NCI-H345 (cell line): ENCODE data around the gene SFXN5.

Experiments
- DNase-seq: peaks from one replicate; lab custom pipeline; 2025; lab: John Stamatoyannopoulos, UW

Gene SFXN5

DNA sequence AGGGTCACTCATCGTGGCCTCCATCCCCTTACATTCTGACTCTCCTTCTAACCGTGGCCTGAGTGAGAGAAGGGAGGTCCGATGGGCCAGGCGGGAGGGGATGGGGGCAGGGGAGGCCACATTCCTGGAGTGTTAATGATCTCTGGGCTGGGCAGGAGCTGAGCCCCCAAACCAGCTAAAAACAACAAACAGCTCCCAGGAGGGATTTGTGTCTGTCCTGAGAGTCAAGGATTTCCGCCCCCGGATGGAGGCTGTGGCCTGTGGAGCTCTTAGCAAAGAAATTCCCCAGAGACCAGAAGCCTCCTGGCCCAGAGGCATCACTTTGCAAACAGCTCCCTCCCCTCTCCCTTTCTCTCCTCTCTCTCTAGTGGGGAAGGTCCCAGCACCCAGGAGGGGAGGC lies 130.7 kb downstream of the SFXN5 start:
- DNase-seq = no peak

DNA sequence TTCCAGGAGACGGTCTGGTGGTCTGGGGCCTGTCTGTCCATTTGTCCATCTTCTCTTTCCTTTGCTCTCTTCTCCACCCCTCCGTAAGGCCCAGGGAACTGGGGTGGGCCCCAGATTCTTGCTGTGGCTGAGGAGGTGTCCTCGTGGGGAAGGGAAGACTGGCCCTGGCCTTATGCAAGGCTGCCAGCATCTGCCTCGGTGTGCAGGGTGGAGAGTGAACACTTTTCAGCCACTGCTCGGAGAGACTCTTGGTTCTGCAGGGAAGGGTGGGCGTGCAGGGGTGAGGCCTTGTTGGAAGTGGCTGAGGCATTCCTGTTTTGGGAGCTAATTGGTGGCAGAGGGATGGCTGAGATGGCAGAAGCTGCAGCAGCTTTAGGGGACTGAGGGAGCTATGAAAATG lies 131.2 kb downstream of the SFXN5 start:
- no peak for DNase-seq

DNA sequence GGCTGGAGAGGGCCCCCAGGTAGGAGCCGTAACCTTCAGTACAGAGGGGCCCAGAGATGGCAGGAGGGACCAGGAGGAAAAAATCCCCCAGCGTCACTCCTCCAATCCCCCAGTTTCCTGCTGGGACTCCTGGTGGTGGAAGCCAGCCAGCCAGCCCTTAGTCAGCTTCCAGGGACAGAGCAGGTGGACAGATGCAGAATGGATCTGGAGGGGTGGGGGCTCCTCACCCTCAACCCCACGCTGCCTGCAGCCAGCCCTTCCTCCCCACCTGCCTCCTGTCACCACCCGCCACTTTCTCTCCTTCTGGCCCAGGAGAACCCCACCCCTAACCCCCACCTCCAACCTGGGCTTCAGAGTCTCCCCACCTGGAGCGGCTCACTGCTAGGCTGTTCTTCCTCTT lies 133.1 kb downstream of the SFXN5 start:
- DNase-seq = no peak

DNA sequence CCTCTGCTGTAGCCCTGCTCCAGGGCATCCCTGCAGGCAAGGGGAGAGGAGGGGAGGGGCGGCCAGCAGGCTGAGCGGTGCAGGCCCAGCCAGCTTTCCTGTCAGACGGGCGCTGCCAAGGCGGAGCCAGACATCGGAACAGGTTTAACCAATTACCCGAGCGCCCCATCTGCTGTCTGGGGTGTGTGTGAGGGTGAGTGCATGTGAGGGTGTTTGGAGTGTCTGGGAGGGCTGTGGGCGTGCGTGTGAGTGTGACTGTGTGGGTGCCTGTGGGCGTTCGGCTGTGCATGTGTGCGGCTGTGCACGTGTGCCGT lies 134.2 kb downstream of the SFXN5 start:
- DNase-seq = no peak

DNA sequence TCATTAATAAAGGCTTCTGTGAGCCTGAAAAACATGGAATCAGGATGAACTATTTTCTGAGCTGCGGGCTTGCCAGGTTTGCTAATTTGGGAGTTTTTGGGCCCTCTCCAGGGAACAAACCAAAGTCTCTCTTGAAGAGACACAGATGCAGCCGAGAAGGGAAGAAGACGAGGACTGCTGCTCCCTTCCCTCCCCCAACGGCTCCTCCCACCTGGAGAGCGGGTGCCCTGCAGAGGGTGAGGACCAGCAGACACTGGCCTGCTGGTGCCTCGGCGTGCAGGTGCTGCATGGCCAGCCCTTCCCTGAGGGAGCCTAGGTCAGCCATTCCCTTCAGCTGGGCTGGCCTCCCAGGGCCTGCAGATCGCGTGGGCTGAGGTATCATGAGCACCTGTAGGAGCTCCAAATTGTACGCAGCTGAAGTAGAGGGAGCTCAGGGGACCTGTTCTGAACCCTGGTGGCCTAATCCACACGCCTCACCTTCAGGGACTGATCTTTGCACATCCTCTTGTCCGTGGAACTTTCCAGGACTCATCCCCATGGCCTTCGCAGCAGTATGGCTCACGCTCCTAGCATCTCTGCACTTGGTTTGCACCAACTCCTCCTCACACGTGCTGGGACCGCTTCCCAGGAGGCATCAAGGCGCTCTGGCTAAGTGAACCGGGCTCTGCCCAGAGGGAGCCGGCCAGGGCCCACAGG lies 134.7 kb downstream of the SFXN5 start:
- no peak for DNase-seq

DNA sequence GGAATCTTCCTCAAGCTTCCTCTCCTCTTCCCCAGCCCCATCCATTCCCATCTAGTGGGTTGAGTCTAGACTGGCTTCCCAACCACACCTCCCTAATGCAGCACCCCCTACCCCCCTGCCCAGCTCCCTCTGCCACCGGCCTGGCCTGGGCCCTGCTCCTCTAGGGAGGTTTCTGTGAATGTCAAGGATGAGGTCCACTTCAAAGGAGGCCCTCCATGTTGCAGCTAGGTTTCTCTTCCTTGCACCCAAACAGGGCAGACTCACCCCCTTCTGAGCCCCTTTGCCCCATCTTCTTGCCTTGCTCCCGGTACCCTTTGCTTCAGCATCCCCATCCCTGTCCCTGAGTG lies 135.9 kb downstream of the SFXN5 start:
- DNase-seq = no peak

DNA sequence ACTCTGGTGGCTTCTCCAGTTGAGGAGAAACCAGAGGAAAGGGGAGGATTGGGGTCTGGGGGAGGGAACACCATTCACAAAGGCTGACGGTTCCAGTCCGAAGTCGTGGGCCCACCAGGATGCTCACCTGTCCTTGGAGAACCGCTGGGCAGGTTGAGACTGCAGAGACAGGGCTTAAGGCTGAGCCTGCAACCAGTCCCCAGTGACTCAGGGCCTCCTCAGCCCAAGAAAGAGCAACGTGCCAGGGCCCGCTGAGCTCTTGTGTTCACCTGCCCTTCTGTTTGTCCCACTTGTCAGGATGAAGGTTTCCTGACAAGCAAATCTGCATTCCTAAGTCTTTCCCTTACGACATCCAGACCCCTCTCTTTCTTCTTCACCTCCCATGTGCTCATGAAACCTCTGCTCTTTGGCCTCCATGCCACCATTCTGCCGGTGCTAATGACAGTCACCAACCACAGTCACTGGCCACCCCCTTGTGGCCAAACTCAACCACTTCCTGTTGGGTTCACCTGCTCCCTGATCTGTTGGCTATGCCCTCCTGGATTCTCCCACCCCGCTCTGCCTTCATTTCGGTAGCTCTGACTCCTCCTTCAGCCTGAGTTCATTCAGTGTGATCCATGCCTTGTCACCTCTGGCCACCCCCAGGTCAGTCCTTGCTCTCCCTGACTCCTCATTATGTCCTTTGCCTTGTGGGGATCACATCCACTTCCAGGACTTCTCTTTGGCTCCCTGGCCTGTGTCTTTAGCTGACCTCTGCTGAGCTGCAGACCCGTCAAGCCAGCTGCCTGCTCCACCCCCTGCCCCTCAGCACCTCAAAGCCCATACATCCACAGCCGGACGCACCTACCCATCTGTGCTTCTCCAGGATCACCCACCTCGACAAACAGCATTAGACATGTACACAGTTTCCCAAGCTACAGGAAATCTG lies 136.6 kb downstream of the SFXN5 start:
- no peak for DNase-seq

DNA sequence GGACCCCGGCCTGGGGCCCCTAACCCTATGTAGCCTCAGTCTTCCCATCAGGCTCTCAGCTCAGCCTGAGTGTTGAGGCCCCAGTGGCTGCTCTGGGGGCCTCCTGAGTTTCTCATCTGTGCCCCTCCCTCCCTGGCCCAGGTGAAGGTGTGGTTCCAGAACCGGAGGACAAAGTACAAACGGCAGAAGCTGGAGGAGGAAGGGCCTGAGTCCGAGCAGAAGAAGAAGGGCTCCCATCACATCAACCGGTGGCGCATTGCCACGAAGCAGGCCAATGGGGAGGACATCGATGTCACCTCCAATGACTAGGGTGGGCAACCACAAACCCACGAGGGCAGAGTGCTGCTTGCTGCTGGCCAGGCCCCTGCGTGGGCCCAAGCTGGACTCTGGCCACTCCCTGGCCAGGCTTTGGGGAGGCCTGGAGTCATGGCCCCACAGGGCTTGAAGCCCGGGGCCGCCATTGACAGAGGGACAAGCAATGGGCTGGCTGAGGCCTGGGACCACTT lies 137.8 kb downstream of the SFXN5 start:
- DNase-seq = no peak

DNA sequence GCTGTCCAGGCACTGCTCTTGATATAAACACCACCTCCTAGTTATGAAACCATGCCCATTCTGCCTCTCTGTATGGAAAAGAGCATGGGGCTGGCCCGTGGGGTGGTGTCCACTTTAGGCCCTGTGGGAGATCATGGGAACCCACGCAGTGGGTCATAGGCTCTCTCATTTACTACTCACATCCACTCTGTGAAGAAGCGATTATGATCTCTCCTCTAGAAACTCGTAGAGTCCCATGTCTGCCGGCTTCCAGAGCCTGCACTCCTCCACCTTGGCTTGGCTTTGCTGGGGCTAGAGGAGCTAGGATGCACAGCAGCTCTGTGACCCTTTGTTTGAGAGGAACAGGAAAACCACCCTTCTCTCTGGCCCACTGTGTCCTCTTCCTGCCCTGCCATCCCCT lies 138.3 kb downstream of the SFXN5 start:
- no peak for DNase-seq

DNA sequence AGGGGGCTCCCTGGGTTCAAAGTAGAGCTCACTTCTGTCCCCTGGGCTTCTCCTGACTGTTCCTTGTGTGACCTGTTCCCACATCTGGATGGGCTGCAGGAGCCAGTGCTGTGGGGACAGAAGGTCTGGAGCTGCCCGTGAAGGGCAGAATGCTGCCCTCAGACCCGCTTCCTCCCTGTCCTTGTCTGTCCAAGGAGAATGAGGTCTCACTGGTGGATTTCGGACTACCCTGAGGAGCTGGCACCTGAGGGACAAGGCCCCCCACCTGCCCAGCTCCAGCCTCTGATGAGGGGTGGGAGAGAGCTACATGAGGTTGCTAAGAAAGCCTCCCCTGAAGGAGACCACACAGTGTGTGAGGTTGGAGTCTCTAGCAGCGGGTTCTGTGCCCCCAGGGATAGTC lies 138.7 kb downstream of the SFXN5 start:
- DNase-seq = no peak

DNA sequence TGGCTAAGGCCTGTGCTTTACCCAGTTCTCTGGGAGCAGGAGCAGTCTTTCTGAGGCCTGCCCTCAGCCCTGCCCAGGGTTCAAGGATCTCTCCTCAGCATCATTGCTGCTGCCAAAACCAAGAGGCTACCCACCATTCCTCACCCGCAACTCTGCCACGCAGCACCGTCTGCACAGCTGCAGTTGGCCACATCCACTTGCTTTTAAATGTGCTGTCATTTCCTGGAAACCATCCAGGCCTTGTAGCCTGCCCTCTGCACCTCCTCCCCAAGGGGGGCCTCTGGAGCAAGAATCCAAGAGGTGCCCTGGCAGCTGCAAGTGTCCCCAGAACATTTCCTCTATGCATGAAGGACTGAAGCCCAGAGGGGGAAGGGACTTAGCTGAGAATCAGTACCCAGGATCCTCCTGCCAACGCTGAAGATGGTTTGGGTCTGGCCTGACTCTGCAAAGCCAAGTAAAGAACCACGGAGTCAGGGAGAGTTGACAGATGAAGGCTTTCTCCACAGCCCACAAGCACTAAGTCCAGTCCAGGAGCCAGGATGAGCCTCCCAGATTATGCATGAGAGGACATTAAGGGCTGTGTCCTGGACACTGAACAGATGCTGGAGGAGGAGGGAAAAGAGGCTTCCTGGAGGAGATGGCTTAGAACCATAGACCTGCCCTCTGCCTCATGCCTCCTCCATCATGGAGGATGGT lies 139.3 kb downstream of the SFXN5 start:
- DNase-seq = no peak

DNA sequence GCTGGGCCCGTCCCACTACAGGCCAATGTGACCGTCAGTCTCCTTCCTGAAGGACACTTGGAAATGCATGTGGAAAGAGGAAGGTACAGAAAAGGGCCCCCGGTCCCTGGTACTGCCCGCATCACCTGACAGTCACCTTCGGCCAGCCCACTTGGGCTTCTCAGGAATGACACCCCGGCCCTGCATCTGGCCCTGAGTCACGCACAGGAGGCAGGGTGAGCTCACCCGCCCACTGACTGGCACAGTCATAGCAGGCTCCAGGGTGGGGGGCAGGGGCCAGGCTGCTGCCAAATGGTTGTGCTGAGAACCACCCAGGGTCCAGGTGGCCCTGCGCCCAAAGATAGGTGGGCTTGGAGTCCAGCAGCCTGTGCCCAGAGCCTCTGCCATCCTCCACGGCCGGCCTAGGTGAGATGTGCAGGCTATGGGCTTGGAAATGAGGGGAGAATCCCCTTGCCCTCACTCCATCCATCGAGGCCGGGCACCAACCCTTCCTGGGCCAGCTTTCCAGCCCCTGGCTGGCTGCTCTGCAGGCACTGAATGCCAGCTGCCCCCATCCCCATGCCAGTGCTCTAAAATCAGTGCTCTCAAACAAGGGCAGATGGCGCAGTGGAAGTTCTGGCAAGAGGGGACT lies 140.1 kb downstream of the SFXN5 start:
- DNase-seq = no peak

DNA sequence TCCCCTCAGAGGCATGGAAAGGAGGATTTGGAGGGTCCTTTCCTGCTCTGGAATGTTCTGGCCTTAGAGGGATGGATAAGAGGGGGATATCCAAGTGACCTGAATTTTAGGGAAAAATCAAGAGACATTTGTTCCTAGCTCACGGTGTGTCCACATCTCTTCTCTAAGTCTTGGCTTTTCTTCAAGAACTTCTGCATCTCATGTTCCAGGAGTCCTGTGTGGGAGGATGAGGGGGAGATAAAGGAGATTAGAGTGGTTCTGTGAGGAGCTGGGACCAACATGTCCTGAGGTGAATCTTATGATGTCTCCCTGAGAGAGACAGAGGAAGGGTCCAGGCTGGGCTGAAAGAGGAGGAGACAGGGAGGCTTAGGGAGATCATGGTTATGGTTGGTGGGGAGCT lies 142.5 kb downstream of the SFXN5 start:
- no peak for DNase-seq

DNA sequence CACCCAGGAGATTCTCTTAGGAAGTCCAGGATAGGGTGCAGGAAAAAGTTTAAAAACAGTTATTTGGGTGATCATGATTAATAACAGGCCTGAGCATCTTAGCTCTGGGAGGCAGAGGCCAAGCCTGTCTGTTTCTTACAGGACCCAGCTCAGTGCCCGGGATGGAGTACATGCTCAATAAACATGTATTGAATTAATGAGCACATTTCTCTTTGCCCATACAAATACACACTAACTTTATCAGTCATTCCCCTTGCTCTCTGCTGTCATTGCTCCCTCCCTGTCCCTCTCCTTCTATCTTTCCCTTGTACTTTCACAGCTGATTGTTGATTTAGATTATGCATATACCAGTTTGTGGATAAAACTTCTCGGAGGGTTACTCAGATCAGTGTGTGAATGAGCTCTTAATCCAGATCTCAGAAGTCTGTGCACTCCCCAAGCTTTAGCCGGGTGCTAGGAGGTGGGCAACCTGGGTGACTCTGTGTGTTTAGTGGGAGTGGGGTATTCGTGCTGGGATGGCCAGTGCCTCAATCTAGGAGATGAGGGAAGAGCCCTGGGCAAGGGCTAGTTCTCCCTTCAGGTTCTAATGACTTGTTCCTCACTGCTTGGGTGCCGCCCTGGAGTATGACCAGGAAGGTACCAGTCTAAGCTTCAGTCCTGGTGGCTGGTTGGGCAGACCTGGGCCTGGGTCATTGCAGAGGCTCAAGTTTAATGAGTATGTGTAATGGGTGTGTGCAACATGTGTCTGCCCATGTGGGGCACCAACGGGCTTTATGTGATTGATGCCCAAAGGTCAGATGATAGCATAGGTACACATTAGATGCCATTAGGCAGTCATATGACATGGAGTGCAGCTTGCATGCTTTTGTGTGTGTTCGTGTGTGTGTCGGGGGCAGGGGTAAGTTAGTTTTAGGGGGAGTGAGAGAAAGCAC lies 143.6 kb downstream of the SFXN5 start:
- DNase-seq = no peak

DNA sequence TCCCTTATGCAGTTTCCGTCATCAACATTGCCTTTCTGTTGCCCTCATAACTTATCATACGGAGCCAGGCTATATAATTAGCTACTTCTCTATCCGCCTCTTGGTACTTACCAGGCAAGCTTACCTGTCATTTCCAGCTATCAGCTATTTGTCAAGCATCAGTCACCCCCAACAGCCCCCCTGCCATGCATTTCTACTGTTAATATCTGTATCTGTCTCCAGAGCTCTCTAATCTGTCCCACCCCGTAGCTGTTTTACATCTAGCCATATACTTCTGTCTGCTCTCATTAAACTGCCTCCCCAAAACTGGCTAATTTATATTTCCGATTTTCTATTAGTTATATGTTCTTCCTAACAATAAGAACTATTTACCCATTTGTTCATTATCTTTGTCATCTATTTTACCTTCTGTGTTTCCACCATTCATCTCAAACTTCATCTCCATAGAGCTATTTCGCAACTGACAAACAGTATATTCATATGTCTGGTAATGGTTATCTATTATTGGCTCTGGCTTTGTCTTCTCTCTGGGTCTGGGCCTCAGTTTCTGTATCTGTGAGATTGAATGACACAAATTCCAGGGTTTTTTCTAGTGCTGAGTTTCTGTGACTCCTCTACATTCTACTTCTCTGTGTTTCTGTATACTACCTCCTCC lies 144.6 kb downstream of the SFXN5 start:
- no peak for DNase-seq

DNA sequence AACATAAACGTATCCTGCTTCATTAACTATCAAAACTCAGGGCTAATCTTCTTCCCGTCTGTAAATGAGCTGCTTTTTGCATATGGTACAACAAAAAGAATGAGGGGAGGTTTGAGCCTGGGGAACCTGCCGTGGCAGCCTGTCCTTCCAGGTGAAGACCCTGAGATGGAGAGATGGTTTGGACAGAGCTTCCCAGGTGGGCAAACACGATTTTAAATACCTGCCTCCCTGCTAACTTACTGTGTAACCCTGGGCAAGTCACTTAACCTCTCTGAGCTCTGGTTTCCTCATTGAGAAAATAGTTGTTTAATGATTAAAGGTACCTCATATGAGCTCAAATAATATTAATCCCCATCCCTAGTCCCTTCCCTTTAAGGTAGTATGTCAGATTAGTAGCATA lies 145.1 kb downstream of the SFXN5 start:
- no peak for DNase-seq

DNA sequence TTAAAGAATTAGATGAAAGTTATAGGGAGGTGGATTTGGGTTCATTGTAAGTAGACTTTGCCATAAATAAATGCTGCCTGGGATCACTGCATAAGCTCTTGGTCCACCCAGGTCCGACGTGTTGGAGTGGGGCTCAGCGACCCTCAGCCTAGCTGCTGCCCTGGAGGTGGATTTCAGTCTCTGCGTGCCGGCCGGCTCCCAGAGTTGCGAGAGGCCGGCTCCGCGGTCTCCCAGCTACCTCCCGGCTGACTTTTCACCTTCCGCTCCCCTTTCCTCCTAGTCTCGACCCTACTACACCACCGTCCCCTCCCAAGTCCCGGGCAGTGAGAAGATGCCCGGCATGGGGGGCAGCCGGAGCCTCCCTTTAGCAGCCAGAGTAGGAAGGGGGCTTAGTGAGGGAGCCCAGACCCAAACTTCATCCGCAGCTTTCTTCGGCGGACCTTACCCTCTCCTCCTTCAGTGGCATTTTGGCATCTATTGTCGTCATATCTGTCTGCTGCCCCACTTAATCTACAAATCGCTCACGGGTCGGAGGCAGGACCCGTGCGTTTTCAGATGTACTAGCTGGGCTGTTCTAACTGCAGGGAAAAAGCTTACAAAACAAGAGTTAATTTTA lies 146.1 kb downstream of the SFXN5 start:
- no peak for DNase-seq

DNA sequence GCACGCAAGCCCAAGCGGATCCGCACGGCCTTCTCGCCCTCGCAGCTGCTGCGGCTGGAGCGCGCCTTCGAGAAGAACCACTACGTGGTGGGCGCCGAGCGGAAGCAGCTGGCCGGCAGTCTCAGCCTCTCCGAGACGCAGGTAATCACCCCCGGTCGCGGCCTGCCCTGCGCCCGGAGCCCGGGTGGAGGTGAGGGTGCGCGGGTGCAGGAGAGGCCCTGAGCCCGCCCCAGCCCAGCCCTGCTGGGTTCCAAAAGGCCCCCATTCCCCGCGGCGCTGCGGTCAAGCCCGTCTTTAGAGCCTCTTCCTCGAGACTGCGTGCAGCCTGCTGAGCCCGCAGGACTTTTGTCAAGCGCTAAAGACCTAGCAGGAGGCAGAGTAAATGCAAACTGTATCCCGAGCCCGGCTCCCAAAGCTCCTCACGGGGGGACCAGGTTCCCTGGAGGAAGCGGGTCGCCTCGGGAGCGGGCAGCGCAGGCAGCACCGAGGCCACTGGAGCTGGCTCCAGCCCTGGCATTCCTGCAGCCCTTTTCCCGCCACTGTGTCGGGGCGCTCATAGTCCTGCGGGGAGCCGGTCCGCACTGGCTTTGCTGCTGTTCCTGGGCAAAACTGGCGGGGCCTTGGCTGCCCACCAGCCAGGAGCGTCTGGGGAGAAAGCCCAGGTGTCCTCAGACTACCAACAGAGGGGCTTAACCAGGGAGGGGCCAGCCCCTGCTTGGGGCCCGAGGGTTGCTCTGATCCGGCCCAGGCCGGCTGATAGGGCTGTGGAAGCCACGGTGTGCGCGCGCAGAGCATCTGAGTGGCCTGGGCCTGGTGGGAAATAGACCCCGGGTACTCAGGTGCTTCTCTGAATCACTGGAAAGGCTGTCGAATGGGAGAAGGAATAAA lies 146.9 kb downstream of the SFXN5 start:
- DNase-seq = no peak

DNA sequence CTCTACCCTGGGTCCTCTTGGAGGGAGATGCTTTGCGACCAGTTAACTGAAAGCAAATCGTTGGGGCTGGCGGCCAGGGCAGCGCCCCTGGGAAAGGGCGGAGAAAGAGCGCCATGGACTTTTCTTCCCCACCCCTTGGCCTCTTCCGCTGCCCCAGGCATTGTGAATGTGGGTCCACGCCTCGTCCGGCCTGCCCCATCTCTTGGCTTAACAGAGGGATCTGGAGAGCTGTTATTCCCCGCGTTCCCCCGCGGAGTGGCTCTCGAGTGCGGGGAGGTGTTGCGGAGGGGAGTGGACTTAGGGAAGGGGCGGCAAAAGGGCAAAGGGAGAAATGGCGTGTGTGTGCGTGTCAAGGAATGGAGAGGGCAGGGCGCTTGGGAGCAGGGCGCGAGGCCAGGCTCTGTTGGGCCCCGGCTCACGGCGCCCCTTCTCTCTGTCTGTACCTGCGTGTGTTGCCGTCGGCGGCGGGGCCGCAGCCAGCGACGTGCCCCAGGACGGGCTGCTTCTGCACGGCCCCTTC lies 147.6 kb downstream of the SFXN5 start:
- no peak for DNase-seq
